Endothelial cell of umbilical vein (primary cell): ENCODE data around the gene RTL10.

Experiments
- EZH2 ChIP-seq: IDR thresholded peaks from 2 replicates; pipeline ENCODE4 v1.6.1; 2012; ENCODE audit warnings: borderline replicate concordance, low read depth, mild to moderate bottlenecking, moderate library complexity, low read length, inconsistent platforms; ENCODE audit not compliant: severe bottlenecking
- JUN ChIP-seq: IDR thresholded peaks from 2 replicates; pipeline ENCODE4 v1.6.1; 2011; ENCODE audit warnings: borderline replicate concordance, low read depth; ENCODE audit not compliant: insufficient read length, insufficient read depth
- MYC ChIP-seq: IDR thresholded peaks from one replicate; pipeline ENCODE4 v1.6.1; 2011; ENCODE audit warnings: mild to moderate bottlenecking, low read depth, low read length
- POLR2A ChIP-seq: IDR thresholded peaks from 2 replicates; pipeline ENCODE4 v1.6.1; 2012; ENCODE audit warnings: low read depth, mild to moderate bottlenecking, control low read depth, low read length
- POLR2AphosphoS5 ChIP-seq: IDR thresholded peaks from 2 replicates; pipeline ENCODE4 v1.6.1; 2012; ENCODE audit warnings: low read depth, mild to moderate bottlenecking, control low read depth, low read length, moderate library complexity; ENCODE audit not compliant: insufficient read depth
- TF ChIP-seq, protein P1 (sequence below), 2 donors: IDR thresholded peaks; 1 replicate in 1 of 2; 2 replicates in 1 of 2; pipeline ENCODE4 v1.5.1; 2011; ENCODE audit warnings: low read length in 2 of 2, mild to moderate bottlenecking in 2 of 2, moderate library complexity in 2 of 2, control low read depth in 1 of 2, inconsistent platforms in 1 of 2, low read depth in 1 of 2; ENCODE audit not compliant: insufficient read depth in 1 of 2; ENCODE audit errors: extremely low read depth in 1 of 2

GRCh38 chr22:19809741-19810140 is 44.9 kb downstream of the RTL10 start:
- TF ChIP-seq EZH2, result no peak
- TF ChIP-seq POLR2A, result no peak
- TF ChIP-seq, protein P1, sequence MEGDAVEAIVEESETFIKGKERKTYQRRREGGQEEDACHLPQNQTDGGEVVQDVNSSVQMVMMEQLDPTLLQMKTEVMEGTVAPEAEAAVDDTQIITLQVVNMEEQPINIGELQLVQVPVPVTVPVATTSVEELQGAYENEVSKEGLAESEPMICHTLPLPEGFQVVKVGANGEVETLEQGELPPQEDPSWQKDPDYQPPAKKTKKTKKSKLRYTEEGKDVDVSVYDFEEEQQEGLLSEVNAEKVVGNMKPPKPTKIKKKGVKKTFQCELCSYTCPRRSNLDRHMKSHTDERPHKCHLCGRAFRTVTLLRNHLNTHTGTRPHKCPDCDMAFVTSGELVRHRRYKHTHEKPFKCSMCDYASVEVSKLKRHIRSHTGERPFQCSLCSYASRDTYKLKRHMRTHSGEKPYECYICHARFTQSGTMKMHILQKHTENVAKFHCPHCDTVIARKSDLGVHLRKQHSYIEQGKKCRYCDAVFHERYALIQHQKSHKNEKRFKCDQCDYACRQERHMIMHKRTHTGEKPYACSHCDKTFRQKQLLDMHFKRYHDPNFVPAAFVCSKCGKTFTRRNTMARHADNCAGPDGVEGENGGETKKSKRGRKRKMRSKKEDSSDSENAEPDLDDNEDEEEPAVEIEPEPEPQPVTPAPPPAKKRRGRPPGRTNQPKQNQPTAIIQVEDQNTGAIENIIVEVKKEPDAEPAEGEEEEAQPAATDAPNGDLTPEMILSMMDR (IDR thresholded peaks at IDR 0.05; ENCODE audit: extremely low read depth in 1 of 2, insufficient read depth in 1 of 2, low read depth in 1 of 2, low read length in 2 of 2), result no peak
- no peak for TF ChIP-seq POLR2AphosphoS5
- TF ChIP-seq MYC, result no peak
- no peak for TF ChIP-seq JUN
